Endodermal cell (in vitro differentiated cells): ENCODE results near the gene CAVIN3. TPM values are rescaled to one million over a fixed set of nuclear protein-coding genes. Genes with fewer than 3 reads are reported as not detected.

ENCODE experiments used
- DNase-seq: peaks from one replicate; pipeline ENCODE4 v3.0.0-alpha.2; 2017
- H3K27ac ChIP-seq: 2 replicates; pipeline ENCODE4 v1.5.1; 2013; ENCODE audit warnings: mild to moderate bottlenecking, low read depth, low read length, moderate library complexity
- H3K27me3 ChIP-seq: 2 replicates; pipeline ENCODE4 v1.6.1; 2013; ENCODE audit warnings: mild to moderate bottlenecking, low read length, moderate library complexity; ENCODE audit not compliant: insufficient read depth, control insufficient read depth, poor library complexity, severe bottlenecking
- H3K36me3 ChIP-seq: 2 replicates; pipeline ENCODE4 v1.7.0; 2013; ENCODE audit warnings: mild to moderate bottlenecking, low read length, moderate library complexity; ENCODE audit not compliant: control insufficient read depth, insufficient read depth
- H3K4me1 ChIP-seq: one replicate; pipeline ENCODE4 v1.7.0; 2013; ENCODE audit warnings: low read length; ENCODE audit not compliant: control insufficient read depth, insufficient read depth
- H3K4me3 ChIP-seq: 2 replicates; pipeline ENCODE4 v1.5.1; 2013; ENCODE audit warnings: mild to moderate bottlenecking, low read length, moderate library complexity
- H3K9ac ChIP-seq: 2 replicates; pipeline ENCODE4 v1.6.1; 2013; ENCODE audit warnings: mild to moderate bottlenecking, low read length, moderate library complexity; ENCODE audit not compliant: poor library complexity, severe bottlenecking; ENCODE audit errors: extremely low read depth
- H3K9me3 ChIP-seq: 2 replicates; pipeline ENCODE4 v1.6.1; 2013; ENCODE audit warnings: mild to moderate bottlenecking, low read length, moderate library complexity; ENCODE audit not compliant: control insufficient read depth
- H3K27ac Mint-ChIP-seq: 2 replicates; pipeline ENCODE4 v1.8.0; 2020; ENCODE audit warnings: mixed read lengths
- H3K27me3 Mint-ChIP-seq: 2 replicates; pipeline ENCODE4 v1.8.0; 2021; ENCODE audit warnings: mild to moderate bottlenecking, mixed read lengths; ENCODE audit not compliant: insufficient read depth
- H3K36me3 Mint-ChIP-seq: 2 replicates; pipeline ENCODE4 v1.8.0; 2020; ENCODE audit warnings: low read depth, mixed read lengths
- H3K4me1 Mint-ChIP-seq: 2 replicates; pipeline ENCODE4 v1.8.0; 2020; ENCODE audit warnings: mixed read lengths
- H3K4me3 Mint-ChIP-seq: 2 replicates; pipeline ENCODE4 v1.8.0; 2020; ENCODE audit warnings: mild to moderate bottlenecking, moderate library complexity, mixed read lengths
- H3K9me3 Mint-ChIP-seq: 2 replicates; pipeline ENCODE4 v1.8.0; 2020; ENCODE audit warnings: mild to moderate bottlenecking, mixed read lengths
- WGBS, 2 experiments: methylation state at CpG; one replicate each; pipeline versions ENCODE4 v1.1.5 to v1.1.7; 2013; ENCODE audit warnings: missing lambda C conversion rate in 2 of 2, mixed read lengths in 1 of 2; ENCODE audit not compliant: insufficient coverage in 1 of 2, insufficient read length in 1 of 2; 5-methylcytosine and 5-hydroxymethylcytosine counted together
- total RNA-seq, 2 donors: library from RNA; stranded (reverse); fragmentation: NEBNext Ultra II Directional in 1 of 2; extraction: Animal tissue kit (Norgen Biotek cat#: 25700) in 1 of 2; gene quantifications; 2 replicates in 1 of 2; 3 replicates in 1 of 2; pipeline ENCODE4 v1.2.1, GENCODE V29; 2021
- TF ChIP-seq, protein P1 (sequence below): fragments of 200-600 bp; sonication (generic); conservative IDR thresholded peaks from 2 replicates; pipeline ENCODE4 v1.5.0; 2021; ENCODE audit warnings: antibody characterized with exemption, mild to moderate bottlenecking

Gene CAVIN3
- total RNA-seq, 2 donors from 2014 or later: 42.2 to 70.2 TPM

DNA sequence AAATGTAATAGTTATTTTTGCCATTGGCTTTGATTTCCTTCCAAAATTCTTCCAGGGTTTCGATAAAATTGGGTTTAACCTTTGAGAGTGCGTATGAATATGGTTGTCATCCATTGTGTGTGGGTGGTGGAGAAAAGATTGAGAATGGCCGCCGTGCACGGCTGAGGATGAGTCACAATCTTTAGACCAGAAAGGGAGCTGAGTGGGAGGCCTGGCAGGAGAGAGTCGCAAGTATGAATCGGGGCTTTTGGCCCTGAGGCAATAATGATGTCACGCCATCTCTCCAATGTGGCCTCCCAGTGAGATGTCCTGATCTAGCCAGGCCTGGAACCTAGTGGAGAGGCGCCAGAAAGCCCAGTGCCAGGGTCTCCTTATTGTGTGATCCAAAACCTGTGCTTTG, 36.9 kb upstream of the CAVIN3 start:
- 71 to 78% methylated on average over 7 to 9 of the region's 9 CpGs for WGBS, 2 experiments
- H3K36me3 ChIP-seq: no peaks in the 10 kb centered on the region
- H3K4me1 ChIP-seq: peaks cover 2% of the 10 kb centered on the region
- H3K36me3 Mint-ChIP-seq: no peaks in the 10 kb centered on the region
- no peak overlapping the region for H3K27ac ChIP-seq
- no peaks in the 10 kb centered on the region for H3K27me3 ChIP-seq
- H3K4me3 Mint-ChIP-seq: no peak overlapping the region
- H3K9me3 Mint-ChIP-seq: no peaks in the 10 kb centered on the region
- no peaks in the 10 kb centered on the region for H3K9me3 ChIP-seq
- no peak overlapping the region for H3K4me3 ChIP-seq
- no peak for DNase-seq
- no peak overlapping the region for H3K9ac ChIP-seq
- TF ChIP-seq, protein P1, sequence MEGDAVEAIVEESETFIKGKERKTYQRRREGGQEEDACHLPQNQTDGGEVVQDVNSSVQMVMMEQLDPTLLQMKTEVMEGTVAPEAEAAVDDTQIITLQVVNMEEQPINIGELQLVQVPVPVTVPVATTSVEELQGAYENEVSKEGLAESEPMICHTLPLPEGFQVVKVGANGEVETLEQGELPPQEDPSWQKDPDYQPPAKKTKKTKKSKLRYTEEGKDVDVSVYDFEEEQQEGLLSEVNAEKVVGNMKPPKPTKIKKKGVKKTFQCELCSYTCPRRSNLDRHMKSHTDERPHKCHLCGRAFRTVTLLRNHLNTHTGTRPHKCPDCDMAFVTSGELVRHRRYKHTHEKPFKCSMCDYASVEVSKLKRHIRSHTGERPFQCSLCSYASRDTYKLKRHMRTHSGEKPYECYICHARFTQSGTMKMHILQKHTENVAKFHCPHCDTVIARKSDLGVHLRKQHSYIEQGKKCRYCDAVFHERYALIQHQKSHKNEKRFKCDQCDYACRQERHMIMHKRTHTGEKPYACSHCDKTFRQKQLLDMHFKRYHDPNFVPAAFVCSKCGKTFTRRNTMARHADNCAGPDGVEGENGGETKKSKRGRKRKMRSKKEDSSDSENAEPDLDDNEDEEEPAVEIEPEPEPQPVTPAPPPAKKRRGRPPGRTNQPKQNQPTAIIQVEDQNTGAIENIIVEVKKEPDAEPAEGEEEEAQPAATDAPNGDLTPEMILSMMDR: no peak
- H3K4me1 Mint-ChIP-seq: peaks cover 25% of the 10 kb centered on the region
- no peak overlapping the region for H3K27ac Mint-ChIP-seq
- no peaks in the 10 kb centered on the region for H3K27me3 Mint-ChIP-seq

DNA sequence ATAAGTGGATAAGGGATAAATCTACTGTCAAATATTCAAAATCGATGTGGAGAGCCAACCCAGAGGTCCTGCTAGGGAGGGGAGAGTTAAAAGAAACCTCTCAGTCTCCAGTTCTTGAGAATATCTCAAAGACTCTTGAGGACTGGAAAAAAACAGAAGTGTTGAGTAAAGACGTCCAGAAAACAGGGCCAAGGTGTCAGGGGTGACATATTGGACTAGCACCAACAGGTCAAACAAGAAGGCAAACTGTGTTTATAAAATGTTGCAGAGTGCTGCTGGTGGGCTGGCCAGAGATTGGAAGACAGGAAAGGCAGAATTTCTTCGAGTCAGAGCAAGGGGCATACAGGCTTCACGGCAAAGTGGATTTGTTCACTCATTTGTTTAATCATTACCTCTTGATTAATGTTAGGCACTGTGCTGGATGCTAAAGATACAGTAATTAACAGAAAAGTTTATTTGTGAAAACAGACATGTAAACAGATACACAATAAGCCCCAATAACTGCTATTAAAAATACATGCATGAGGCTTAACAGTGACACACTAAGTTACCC, 36.3 kb upstream of the CAVIN3 start:
- Histone ChIP-seq H3K4me3 (no peak overlapping the region), H3K36me3 (no peaks in the 10 kb centered on the region), H3K27me3 (no peaks in the 10 kb centered on the region), H3K4me1 (peaks cover 6% of the 10 kb centered on the region), H3K27ac (no peak overlapping the region), H3K9ac (no peak overlapping the region), H3K9me3 (no peaks in the 10 kb centered on the region)
- Mint-ChIP-seq H3K4me3 (no peak overlapping the region), H3K27ac (no peak overlapping the region), H3K4me1 (peaks cover 30% of the 10 kb centered on the region), H3K27me3 (no peaks in the 10 kb centered on the region), H3K36me3 (no peaks in the 10 kb centered on the region), H3K9me3 (no peaks in the 10 kb centered on the region)
- no peak for DNase-seq
- TF ChIP-seq, protein P1: no peak
- WGBS, 2 experiments: 93 to 95% methylated on average over 3 to 4 of the region's 4 CpGs

DNA sequence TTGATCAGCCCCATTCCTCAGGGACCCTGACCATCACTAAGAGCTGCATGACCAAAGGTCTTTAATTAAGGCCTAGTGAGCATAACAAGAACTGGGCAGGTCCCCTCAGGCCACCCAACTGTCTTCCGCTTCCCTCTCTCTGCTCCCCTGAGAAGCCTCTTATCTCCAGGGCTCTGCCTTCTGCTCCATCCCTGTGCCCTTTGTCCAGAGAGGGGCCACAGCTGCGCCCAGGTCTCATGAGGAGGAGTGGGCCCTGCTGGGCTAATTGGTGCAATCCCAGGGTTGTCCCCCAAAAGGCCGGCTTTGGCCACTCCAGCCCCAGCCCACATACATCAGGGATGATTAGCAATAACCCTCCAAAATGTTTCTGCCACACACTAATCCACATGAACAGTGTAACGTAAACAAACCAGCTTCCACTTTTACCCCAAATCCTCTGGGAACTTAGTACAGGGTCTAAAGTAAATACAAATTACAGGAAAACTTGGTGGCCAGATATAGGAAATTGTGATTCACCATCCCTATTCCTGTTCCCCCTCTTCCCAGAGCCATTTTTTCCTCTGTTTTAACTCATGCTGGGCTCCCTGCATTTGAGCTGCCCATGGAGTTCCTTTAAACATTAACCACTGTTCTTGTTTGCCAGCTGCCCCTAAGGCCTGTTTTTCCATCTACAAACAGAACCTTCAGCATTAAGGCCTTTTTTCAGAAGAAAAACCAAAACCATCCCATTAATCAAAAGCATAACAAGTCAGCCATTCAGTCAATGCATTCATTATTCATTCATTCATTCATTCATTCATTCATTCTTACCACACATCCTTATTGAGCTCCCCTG, 34.6 kb upstream of the CAVIN3 start:
- Mint-ChIP-seq H3K9me3 (no peaks in the 10 kb centered on the region), H3K27ac (no peak overlapping the region), H3K4me3 (no peak overlapping the region), H3K36me3 (no peaks in the 10 kb centered on the region), H3K4me1 (peaks cover 30% of the 10 kb centered on the region), H3K27me3 (no peaks in the 10 kb centered on the region)
- WGBS, 2 experiments: 95% methylated on average over 4 of the region's 4 CpGs; no CpG with 5 or more reads in 1 of the 2 experiments
- no peak for DNase-seq
- H3K27ac ChIP-seq: no peak overlapping the region
- no peak overlapping the region for H3K4me3 ChIP-seq
- TF ChIP-seq, protein P1: no peak
- no peaks in the 10 kb centered on the region for H3K36me3 ChIP-seq
- H3K9ac ChIP-seq: no peak overlapping the region
- H3K9me3 ChIP-seq: no peaks in the 10 kb centered on the region
- no peaks in the 10 kb centered on the region for H3K27me3 ChIP-seq
- peaks cover 6% of the 10 kb centered on the region for H3K4me1 ChIP-seq
